HCT116 (cell line): ENCODE measurements around the gene OR5A2. TPM values are rescaled to one million over a fixed set of nuclear protein-coding genes. Genes with fewer than 3 reads are reported as not detected.

Experiments
- ATAC-seq: fragments of 200-7000 bp; cut with Tn5 transposase; 2 replicates; pipeline ENCODE4 v1.9.1; 2020; ENCODE audit warnings: mild to moderate bottlenecking, moderate library complexity
- BruUV-seq: library from RNA; stranded (reverse); fragments of 400-500 nt; replicated peaks from 2 replicates; lab custom pipeline; 2021; lab: Mats Ljungman, UMichigan
- CTCF ChIA-PET: fragments of 300-600 bp; sonication (Branson Sonifier 250); formaldehyde crosslinking; loops from one replicate; lab custom pipeline; 2021; ENCODE audit warnings: antibody characterized with exemption; lab: Charles Lee
- POLR2A ChIA-PET: fragments of 300-600, 350-600 bp; sonication (Branson Sonifier 250); formaldehyde crosslinking; loops from one replicate; lab custom pipeline; 2021; ENCODE audit warnings: antibody characterized with exemption; lab: Charles Lee
- RAD21 ChIA-PET, 2 experiments: fragments of 300-600 bp; sonication (Branson Sonifier 250); formaldehyde crosslinking; loops; one replicate each; lab custom pipeline; 2023; ENCODE audit warnings: low total read pairs in 2 of 2; ENCODE audit not compliant: uncharacterized antibody in 2 of 2, unreplicated experiment in 2 of 2, low non-redundant PET in 1 of 2; lab: Charles Lee
- DNase-seq: peaks from one replicate; pipeline ENCODE4 v3.0.0-alpha.2; 2010; ENCODE audit warnings: low read depth, low spot score
- H2AFZ ChIP-seq: fragments of 200-600 bp; shearing (Covaris generic), sonication (generic); 2 replicates; pipeline ENCODE4 v1.6.1; 2017; ENCODE audit warnings: low read depth, mixed run types, mixed read lengths, antibody characterized with exemption, low read length; ENCODE audit not compliant: poor library complexity, severe bottlenecking
- H3K27ac ChIP-seq: 2 replicates; pipeline ENCODE4 v1.5.1; 2012; ENCODE audit warnings: low read depth, low read length
- H3K27me3 ChIP-seq: fragments of 200-600 bp; sonication (generic); 2 replicates; pipeline ENCODE4 v1.6.1; 2016; ENCODE audit warnings: mixed run types, low read length, mixed read lengths; ENCODE audit not compliant: insufficient read depth
- H3K36me3 ChIP-seq, 2 experiments: fragments of 200-500 bp in 1 of 2; fragments of 200-600 bp in 1 of 2; sonication (Bioruptor generic) in 1 of 2; sonication (generic) in 1 of 2; 2 replicates each; pipeline versions ENCODE4 v1.5.1 to v1.6.1; 2014 to 2016; ENCODE audit warnings: low read length in 2 of 2, inconsistent platforms in 1 of 2, mixed read lengths in 1 of 2, mixed run types in 1 of 2; ENCODE audit not compliant: insufficient read depth in 2 of 2, control insufficient read depth in 1 of 2
- H3K4me1 ChIP-seq, 2 experiments: fragments of 200-600 bp in 1 of 2; sonication (generic) in 1 of 2; 2 replicates each; pipeline versions ENCODE4 v1.5.1 to v1.6.1; 2012 to 2017; ENCODE audit warnings: low read length in 2 of 2, inconsistent platforms in 1 of 2, mild to moderate bottlenecking in 1 of 2, mixed read lengths in 1 of 2, mixed run types in 1 of 2, moderate library complexity in 1 of 2; ENCODE audit not compliant: insufficient read depth in 2 of 2, control insufficient read depth in 1 of 2
- H3K4me2 ChIP-seq: fragments of 200-600 bp; sonication (generic); 2 replicates; pipeline ENCODE4 v1.6.1; 2017; ENCODE audit warnings: mixed run types, low read length, mixed read lengths
- H3K4me3 ChIP-seq, 2 experiments: fragments of 200-600 bp in 1 of 2; sonication (generic) in 1 of 2; replicated peaks in 1 of 2; 2 replicates each; pipeline ENCODE4 v1.5.1; 2011 to 2016; ENCODE audit warnings: low read length in 2 of 2, control low read depth in 1 of 2, low read depth in 1 of 2, mild to moderate bottlenecking in 1 of 2, mixed read lengths in 1 of 2, mixed run types in 1 of 2
- H3K79me2 ChIP-seq: fragments of 200-600 bp; sonication (generic); 2 replicates; pipeline ENCODE4 v1.6.1; 2017; ENCODE audit warnings: mild to moderate bottlenecking, mixed run types, low read length, moderate library complexity, mixed read lengths; ENCODE audit not compliant: insufficient read depth
- H3K9ac ChIP-seq: fragments of 200-600 bp; sonication (generic); 2 replicates; pipeline ENCODE4 v1.6.1; 2016; ENCODE audit warnings: low read length, mixed read lengths
- H3K9me2 ChIP-seq: fragments of 200-600 bp; sonication (generic), shearing (Covaris generic); 2 replicates; pipeline ENCODE4 v1.6.1; 2017; ENCODE audit warnings: mixed run types, mild to moderate bottlenecking, moderate library complexity; ENCODE audit not compliant: insufficient read depth
- H3K9me3 ChIP-seq, 2 experiments: fragments of 200-500 bp in 1 of 2; fragments of 200-600 bp in 1 of 2; sonication (Bioruptor generic) in 1 of 2; sonication (generic) in 1 of 2; 2 replicates each; pipeline ENCODE4 v1.6.1; 2014 to 2017; ENCODE audit warnings: low read length in 2 of 2, mixed read lengths in 2 of 2, inconsistent platforms in 1 of 2, low read depth in 1 of 2, mild to moderate bottlenecking in 1 of 2, mixed run types in 1 of 2, moderate library complexity in 1 of 2; ENCODE audit not compliant: control insufficient read depth in 1 of 2, insufficient read depth in 1 of 2
- H4K20me1 ChIP-seq: fragments of 200-600 bp; sonication (generic), shearing (Covaris generic); 2 replicates; pipeline ENCODE4 v1.6.1; 2017; ENCODE audit warnings: mixed run types, mild to moderate bottlenecking, moderate library complexity; ENCODE audit not compliant: insufficient read depth
- CBX3 ChIP-seq: IDR thresholded peaks from 2 replicates; pipeline ENCODE4 v1.6.1; 2012; ENCODE audit warnings: low read depth
- EGR1 ChIP-seq: IDR thresholded peaks from 2 replicates; pipeline ENCODE4 v1.6.1; 2012; ENCODE audit warnings: low read depth
- ELF1 ChIP-seq: IDR thresholded peaks from 2 replicates; pipeline ENCODE4 v1.6.1; 2012; ENCODE audit warnings: low read depth, borderline replicate concordance
- EZH2 ChIP-seq: fragments of 200-600 bp; sonication (generic); IDR thresholded peaks from 2 replicates; pipeline ENCODE4 v1.6.1; 2017; ENCODE audit warnings: antibody characterized with exemption, mixed run types
- FOSL1 ChIP-seq: IDR thresholded peaks from 2 replicates; pipeline ENCODE4 v1.6.1; 2012; ENCODE audit warnings: low read depth
- POLR2A ChIP-seq: IDR thresholded peaks from 2 replicates; pipeline ENCODE4 v1.7.0; 2011; ENCODE audit warnings: borderline replicate concordance; ENCODE audit not compliant: insufficient read depth, insufficient read length; ENCODE audit errors: extremely low read depth
- POLR2AphosphoS5 ChIP-seq: IDR thresholded peaks from 2 replicates; pipeline ENCODE4 v1.6.1; 2011; ENCODE audit warnings: mild to moderate bottlenecking, low read depth, low read length, moderate library complexity
- RAD21 ChIP-seq: IDR thresholded peaks from 2 replicates; pipeline ENCODE4 v1.6.1; 2012; ENCODE audit warnings: low read depth, mild to moderate bottlenecking
- REST ChIP-seq: IDR thresholded peaks from 2 replicates; pipeline ENCODE4 v1.6.1; 2012; ENCODE audit warnings: low read depth
- SIN3A ChIP-seq: IDR thresholded peaks from 2 replicates; pipeline ENCODE4 v1.6.1; 2012; ENCODE audit warnings: low read depth
- SRF ChIP-seq: IDR thresholded peaks from 2 replicates; pipeline ENCODE4 v1.6.1; 2012; ENCODE audit warnings: low read depth
- YY1 ChIP-seq: IDR thresholded peaks from 2 replicates; pipeline ENCODE4 v1.6.1; 2011; ENCODE audit warnings: low read length, low read depth, moderate library complexity, mild to moderate bottlenecking; ENCODE audit not compliant: insufficient replicate concordance; ENCODE audit errors: extremely low read depth
- ZFX ChIP-seq: fragments of 450-650 bp; IDR thresholded peaks from 2 replicates; pipeline ENCODE4 v1.6.1; 2017
- intact Hi-C: fragments of 100-400 bp; cut with micrococcal nuclease; formaldehyde crosslinking; loops from 2 replicates; pipeline ENCODE4 v1.10.0; 2022
- total RNA-seq: library from RNA; stranded (reverse); gene quantifications from one replicate; pipeline ENCODE4 v1.2.1, GENCODE V29; 2021; ENCODE audit not compliant: unreplicated experiment
- TF ChIP-seq, protein P1 (sequence below), 3 experiments: fragments of 200-600 bp in 1 of 3; sonication (generic) in 1 of 3; IDR thresholded peaks in 2 of 3; conservative IDR thresholded peaks in 1 of 3; 2 replicates each; pipeline ENCODE4 v1.5.1; 2012 to 2017; ENCODE audit warnings: low read depth in 2 of 3, low read length in 2 of 3, antibody characterized with exemption in 1 of 3, borderline replicate concordance in 1 of 3, control low read depth in 1 of 3, mild to moderate bottlenecking in 1 of 3, mixed read lengths in 1 of 3, mixed run types in 1 of 3, moderate library complexity in 1 of 3; ENCODE audit not compliant: insufficient read depth in 1 of 3

The OR5A2 gene
- total RNA-seq, 1 experiment from 2014 or later = not detected

GRCh38 chr11:59417023-59417422 is 9.2 kb downstream of the OR5A2 start:
- Histone ChIP-seq H3K27ac (no peak overlapping the region), H3K9me3 (no peaks in the 10 kb centered on the region), H3K27me3 (no peaks in the 10 kb centered on the region), H3K36me3 (no peaks in the 10 kb centered on the region), H4K20me1 (no peaks in the 10 kb centered on the region), H3K4me2 (no peak overlapping the region), H3K4me1 (no peaks in the 10 kb centered on the region), H3K4me3 (no peak overlapping the region), H3K9me2 (no peaks in the 10 kb centered on the region), H3K79me2 (no peaks in the 10 kb centered on the region), H2AFZ (no peak overlapping the region), H3K9ac (no peak overlapping the region)
- ATAC-seq (no peak), DNase-seq (no peak)
- RAD21 ChIA-PET = no interaction called here
- CTCF ChIA-PET = no interaction called here
- TF ChIP-seq ELF1 (no peak), FOSL1 (no peak)
- intact Hi-C loops = no loop called here
- no TSS peak for BruUV-seq
- POLR2A ChIA-PET = no interaction called here

GRCh38 chr11:59416613-59417012 is 9.6 kb downstream of the OR5A2 start:
- ChIA-PET RAD21 (no interaction called here), CTCF (no interaction called here), POLR2A (no interaction called here)
- no peak overlapping the region for H3K4me2 ChIP-seq
- H3K79me2 ChIP-seq = no peaks in the 10 kb centered on the region
- no peak overlapping the region for H2AFZ ChIP-seq
- TF ChIP-seq EGR1 = no peak
- no peak for TF ChIP-seq YY1
- no peak for TF ChIP-seq EZH2
- TF ChIP-seq, protein P1, sequence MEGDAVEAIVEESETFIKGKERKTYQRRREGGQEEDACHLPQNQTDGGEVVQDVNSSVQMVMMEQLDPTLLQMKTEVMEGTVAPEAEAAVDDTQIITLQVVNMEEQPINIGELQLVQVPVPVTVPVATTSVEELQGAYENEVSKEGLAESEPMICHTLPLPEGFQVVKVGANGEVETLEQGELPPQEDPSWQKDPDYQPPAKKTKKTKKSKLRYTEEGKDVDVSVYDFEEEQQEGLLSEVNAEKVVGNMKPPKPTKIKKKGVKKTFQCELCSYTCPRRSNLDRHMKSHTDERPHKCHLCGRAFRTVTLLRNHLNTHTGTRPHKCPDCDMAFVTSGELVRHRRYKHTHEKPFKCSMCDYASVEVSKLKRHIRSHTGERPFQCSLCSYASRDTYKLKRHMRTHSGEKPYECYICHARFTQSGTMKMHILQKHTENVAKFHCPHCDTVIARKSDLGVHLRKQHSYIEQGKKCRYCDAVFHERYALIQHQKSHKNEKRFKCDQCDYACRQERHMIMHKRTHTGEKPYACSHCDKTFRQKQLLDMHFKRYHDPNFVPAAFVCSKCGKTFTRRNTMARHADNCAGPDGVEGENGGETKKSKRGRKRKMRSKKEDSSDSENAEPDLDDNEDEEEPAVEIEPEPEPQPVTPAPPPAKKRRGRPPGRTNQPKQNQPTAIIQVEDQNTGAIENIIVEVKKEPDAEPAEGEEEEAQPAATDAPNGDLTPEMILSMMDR (IDR thresholded peaks at IDR 0.05 in 2 of 3, conservative IDR thresholded peaks at IDR 0.05 in 1 of 3; ENCODE audit: borderline replicate concordance in 1 of 3, insufficient read depth in 1 of 3, low read depth in 2 of 3, low read length in 2 of 3) = no peak
- no peak for TF ChIP-seq POLR2AphosphoS5
- no peak for TF ChIP-seq POLR2A
- no peak for TF ChIP-seq REST
- TF ChIP-seq RAD21 = no peak
- no peak for TF ChIP-seq ZFX
- TF ChIP-seq CBX3 = no peak
- no peak for TF ChIP-seq SRF
- TF ChIP-seq SIN3A = no peak
- H3K36me3 ChIP-seq = no peaks in the 10 kb centered on the region
- H3K27me3 ChIP-seq = no peaks in the 10 kb centered on the region
- H3K9ac ChIP-seq = no peak overlapping the region
- H4K20me1 ChIP-seq = no peaks in the 10 kb centered on the region
- intact Hi-C loops = no loop called here
- H3K4me1 ChIP-seq = no peaks in the 10 kb centered on the region
- ATAC-seq (no peak), DNase-seq (no peak)
- H3K27ac ChIP-seq = no peak overlapping the region
- no peak overlapping the region for H3K4me3 ChIP-seq
- H3K9me2 ChIP-seq = no peaks in the 10 kb centered on the region
- no peaks in the 10 kb centered on the region for H3K9me3 ChIP-seq
- no TSS peak for BruUV-seq
